Adipose tissue (tissue), 3 donors: Measurements from ENCODE around the gene MEIOSIN. TPM values are rescaled to one million over a fixed set of nuclear protein-coding genes. Genes with fewer than 3 reads are reported as not detected.

ENCODE experiments used
- polyA plus RNA-seq, 3 donors: library from polyadenylated mRNA; stranded (reverse); fragments of 200-250 nt; gene quantifications; one replicate each; pipeline ENCODE4 v1.2.3, GENCODE V29; 2013
- donor health status: healthy with polysubstance abuse.
- donor health status: Bipolar disorder and iron deficiency.
- donor health status: healthy.

Gene MEIOSIN
- polyA plus RNA-seq, 3 donors: 0.01 to 0.11 (median 0.02) TPM

Other genes with a start within 250 kb of the MEIOSIN start
- 1 to 10 TPM; 4.9 to 7.6 (median 6.4) TPM for gene RTN2, start 236.4 kb upstream of the MEIOSIN start, polyA plus RNA-seq
- 1 to 10 TPM in 1 of 3 donors, under 1 TPM in 2; 0.62 to 3.7 (median 0.71) TPM for gene PPM1N, start 235.0 kb upstream of the MEIOSIN start, polyA plus RNA-seq
- gene VASP, start 226.0 kb upstream of the MEIOSIN start, polyA plus RNA-seq: 10 to 100 TPM; 14.9 to 93.0 (median 78.0) TPM
- gene OPA3, start 148.6 kb upstream of the MEIOSIN start, polyA plus RNA-seq: 1 to 10 TPM; 3.1 to 6.7 (median 3.5) TPM
- gene GPR4, start 131.2 kb upstream of the MEIOSIN start, polyA plus RNA-seq: 10 to 100 TPM in 2 of 3 donors, 1 to 10 TPM in 1; 1.3 to 29.5 (median 11.6) TPM
- 10 to 100 TPM; 17.5 to 29.2 (median 22.3) TPM for gene EML2, start 94.0 kb upstream of the MEIOSIN start, polyA plus RNA-seq
- 10 to 100 TPM in 1 of 3 donors, 1 to 10 TPM in 2; 5.6 to 20.2 (median 7.2) TPM for gene GIPR, start 65.2 kb upstream of the MEIOSIN start, polyA plus RNA-seq
- gene SNRPD2, start 41.5 kb upstream of the MEIOSIN start, polyA plus RNA-seq: 100 to 1,000 TPM; 175 to 370 (median 310) TPM
- gene QPCTL, start 40.8 kb upstream of the MEIOSIN start, polyA plus RNA-seq: 1 to 10 TPM; 3.9 to 5.4 (median 4.9) TPM
- 1 to 10 TPM; 7.0 to 8.0 (median 7.3) TPM for gene FBXO46, start 2.5 kb upstream of the MEIOSIN start, polyA plus RNA-seq
- gene SIX5, start 35.8 kb downstream of the MEIOSIN start, polyA plus RNA-seq: 10 to 100 TPM; 19.7 to 33.3 (median 23.3) TPM
- 100 to 1,000 TPM in 1 of 3 donors, 10 to 100 TPM in 2; 36.1 to 119 (median 40.8) TPM for gene DMPK, start 49.1 kb downstream of the MEIOSIN start, polyA plus RNA-seq
- 10 to 100 TPM; 13.9 to 43.0 (median 35.8) TPM for gene DMWD, start 59.4 kb downstream of the MEIOSIN start, polyA plus RNA-seq
- gene RSPH6A, start 81.9 kb downstream of the MEIOSIN start, polyA plus RNA-seq: under 1 TPM in 1 of 3 donors, not detected in 2; 0.03 TPM
- gene SYMPK, start 129.7 kb downstream of the MEIOSIN start, polyA plus RNA-seq: 10 to 100 TPM; 25.9 to 57.0 (median 36.8) TPM
- 10 to 100 TPM in 1 of 3 donors, 1 to 10 TPM in 1, not detected in 1; 3.6 to 32.1 TPM for gene FOXA3, start 130.9 kb downstream of the MEIOSIN start, polyA plus RNA-seq
- 10 to 100 TPM in 2 of 3 donors, 1 to 10 TPM in 1; 7.7 to 13.9 (median 10.0) TPM for gene IRF2BP1, start 152.7 kb downstream of the MEIOSIN start, polyA plus RNA-seq
- gene MYPOP, start 169.2 kb downstream of the MEIOSIN start, polyA plus RNA-seq: 1 to 10 TPM; 2.9 to 3.4 (median 3.4) TPM
- not detected for gene NANOS2, start 181.3 kb downstream of the MEIOSIN start, polyA plus RNA-seq
- gene NOVA2, start 240.4 kb downstream of the MEIOSIN start, polyA plus RNA-seq: 1 to 10 TPM in 2 of 3 donors, under 1 TPM in 1; 0.49 to 7.4 (median 2.8) TPM